Activated naive CD8-positive, alpha-beta T cell treated with anti-CD3 and anti-CD28 coated beads, Interleukin-2, amount 50 U/mL, for 16 hours (primary cell): ENCODE data around the gene TARBP2.
"Not testable (repeated sequence)": the region's sequence is repeated elsewhere in the genome, so short reads cannot be mapped to it uniquely, and the experiment has no call there.

Experiments
- DNase-seq: peaks from one replicate; pipeline ENCODE4 v3.0.0-alpha.2; 2020; ENCODE audit warnings: low read depth, low spot score

The TARBP2 gene

DNA sequence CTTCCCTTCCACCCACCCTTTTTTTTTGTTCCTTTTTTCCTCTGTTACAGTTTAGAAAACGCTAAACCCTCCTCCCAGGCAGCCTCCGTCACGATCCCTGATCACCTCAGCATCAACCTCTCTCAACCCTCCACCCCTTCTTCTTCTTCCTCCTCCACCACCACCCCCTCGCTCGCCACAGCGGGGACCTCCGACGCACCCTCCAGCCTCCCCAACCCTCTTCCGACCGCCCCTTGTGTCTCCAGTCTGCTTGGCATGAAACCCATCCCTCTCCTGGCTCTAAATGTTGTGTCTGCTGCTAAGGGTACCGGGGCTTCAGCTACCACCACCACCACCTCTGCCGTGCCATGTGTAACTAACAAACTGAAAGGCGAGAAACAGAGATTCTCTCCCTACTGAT is 26.3 kb upstream of the TARBP2 start:
- no peak for DNase-seq

DNA sequence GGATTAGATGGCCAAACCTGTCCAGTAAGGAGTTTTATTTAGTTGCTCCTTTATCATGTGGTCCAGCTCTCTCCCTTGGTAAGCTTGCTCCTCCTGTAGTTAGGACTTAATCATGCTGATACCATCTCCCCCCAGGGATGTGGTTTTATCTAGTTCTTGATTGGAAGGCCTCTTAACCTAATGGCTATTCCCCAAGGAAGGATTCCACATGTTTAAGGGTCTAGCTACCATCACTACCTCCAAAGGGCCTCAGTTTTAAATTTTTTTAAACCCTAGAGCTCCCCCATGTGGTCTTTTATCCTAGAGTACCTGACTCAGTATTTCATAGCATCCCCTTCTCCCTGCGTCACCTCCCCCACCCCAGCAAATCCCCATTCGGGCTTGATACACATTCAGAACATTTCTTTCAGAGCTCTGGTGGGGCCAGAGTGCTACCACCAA is 24.3 kb upstream of the TARBP2 start:
- DNase-seq: no peak

DNA sequence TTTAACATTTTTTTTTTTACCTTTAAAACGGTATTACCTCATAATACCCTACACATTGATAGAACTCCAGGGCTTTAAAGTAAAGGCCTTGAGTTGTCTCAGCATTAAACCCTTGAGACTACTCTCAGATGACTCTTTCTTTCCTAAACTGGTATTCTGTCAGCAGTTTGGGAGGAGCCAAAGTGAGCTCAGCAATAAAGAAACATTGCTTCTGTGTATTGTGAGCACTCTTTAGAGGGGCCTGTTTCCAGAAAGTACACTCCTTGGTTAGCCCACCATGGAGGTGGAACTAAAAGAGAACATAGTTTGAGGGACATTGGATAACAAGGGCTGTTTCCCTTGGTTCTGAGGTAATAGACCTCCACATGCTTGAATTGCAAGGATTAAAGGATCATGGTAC is 22.2 kb upstream of the TARBP2 start:
- DNase-seq: no peak

DNA sequence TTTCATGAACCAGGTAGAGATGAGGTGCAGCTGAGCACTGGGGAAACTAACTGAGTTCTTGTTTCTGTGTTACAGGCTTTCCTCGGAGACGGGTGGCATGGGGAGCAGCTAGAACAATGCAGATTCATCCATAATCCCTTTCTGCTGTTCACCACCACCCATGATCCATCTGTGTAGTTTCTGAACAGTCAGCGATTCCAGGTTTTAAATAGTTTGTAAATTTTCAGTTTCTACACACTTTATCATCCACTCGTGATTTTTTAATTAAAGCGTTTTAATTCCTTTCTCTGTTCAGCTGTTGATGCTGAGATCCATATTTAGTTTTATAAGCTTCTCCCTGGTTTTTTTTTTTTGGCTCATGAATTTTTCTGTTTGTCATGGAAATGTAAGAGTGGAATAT is 21.8 kb upstream of the TARBP2 start:
- DNase-seq: no peak

DNA sequence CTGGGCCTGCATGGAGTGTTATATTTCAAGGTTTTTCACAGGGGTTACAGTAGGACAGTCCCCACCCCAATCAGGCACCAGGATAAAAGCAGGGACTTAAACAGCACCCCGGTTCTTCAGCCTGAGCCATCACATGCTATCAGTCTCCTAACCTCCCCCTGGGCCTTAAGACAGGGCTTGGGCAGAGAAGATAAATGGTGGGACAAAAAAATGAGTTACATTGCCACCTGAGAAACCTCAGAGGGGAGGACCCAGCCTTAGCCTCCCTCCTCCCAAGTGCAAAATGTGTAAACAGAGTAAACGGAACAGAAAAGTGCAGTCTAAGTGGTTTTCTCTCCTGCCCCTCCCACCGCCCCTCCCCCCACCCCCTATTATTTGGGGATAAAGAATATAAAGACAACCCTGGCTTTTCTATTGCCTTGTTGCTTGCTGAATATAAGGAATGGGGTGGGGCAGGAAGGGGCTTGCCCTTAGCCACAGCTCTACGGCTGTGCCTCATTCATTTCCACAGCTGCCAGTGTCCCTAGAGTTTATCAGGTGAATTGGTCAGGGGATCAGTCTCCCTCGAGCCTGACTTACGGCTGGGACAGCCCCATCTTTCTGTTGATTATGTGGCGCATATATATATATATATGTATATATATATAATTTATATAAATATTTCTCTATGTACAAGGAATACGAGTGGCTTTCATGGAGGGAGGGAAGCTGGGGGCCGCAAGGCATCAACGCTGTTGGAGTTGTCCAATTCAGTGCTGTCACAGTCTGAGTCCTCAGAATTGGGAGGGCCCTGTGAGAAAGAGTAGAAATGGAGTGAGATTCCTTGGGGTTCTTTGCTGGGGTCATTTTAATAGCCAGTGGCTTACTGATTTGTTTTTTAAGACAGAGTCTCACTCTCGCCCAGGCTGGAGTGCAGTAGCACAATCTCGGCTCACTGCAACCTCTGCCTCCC is 20.3 kb upstream of the TARBP2 start:
- DNase-seq: no peak

DNA sequence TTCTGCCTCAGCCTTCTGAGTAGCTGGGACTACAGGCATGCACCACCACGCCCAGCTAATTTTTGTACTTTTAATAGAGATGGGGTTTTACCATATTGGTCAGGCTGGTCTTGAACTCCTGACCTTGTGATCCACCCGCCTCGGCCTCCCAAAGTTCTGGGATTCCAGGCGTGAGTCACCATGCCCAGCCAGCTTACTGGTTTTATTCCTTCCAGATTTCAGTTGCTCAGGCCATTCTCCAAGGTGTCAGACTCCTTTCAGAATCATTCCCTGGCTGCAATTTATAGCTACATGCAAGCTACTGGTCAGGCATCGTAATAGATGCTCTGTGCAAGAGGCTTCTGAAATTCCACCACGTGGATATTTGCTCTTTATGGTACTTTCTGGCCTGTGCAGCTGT is 19.6 kb upstream of the TARBP2 start:
- not testable (repeated sequence) for DNase-seq

DNA sequence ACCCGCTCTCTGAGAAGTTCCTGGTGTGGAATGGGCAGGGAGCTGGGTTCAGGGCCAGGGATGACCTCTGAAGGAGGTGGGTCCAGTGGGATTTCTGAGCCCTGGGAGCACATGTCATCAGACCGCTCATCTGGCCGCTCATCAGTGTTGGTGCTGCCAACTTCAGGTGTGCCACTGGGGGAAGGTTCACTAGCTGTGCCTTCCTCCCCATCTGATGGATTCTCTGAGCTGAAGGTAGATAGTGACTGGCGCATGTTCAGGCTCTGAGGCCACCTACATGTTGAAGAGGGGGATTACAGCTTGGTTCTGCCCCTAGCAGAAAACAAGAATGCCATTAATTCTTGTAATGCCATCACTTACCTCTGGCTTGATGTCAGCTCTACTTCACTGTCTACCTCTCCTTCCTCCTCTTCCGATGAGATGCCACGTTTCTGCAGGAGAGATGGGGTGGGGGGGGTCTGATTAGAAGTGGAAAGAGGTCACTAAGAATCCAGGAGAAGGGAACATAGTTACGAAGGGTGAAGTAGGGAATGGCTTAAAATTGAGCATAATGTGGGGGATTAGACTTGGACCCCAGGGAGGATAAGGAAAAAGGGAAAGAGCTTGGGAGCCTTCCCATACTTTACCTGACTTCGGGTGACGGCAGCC is 19.0 kb upstream of the TARBP2 start:
- DNase-seq: no peak

DNA sequence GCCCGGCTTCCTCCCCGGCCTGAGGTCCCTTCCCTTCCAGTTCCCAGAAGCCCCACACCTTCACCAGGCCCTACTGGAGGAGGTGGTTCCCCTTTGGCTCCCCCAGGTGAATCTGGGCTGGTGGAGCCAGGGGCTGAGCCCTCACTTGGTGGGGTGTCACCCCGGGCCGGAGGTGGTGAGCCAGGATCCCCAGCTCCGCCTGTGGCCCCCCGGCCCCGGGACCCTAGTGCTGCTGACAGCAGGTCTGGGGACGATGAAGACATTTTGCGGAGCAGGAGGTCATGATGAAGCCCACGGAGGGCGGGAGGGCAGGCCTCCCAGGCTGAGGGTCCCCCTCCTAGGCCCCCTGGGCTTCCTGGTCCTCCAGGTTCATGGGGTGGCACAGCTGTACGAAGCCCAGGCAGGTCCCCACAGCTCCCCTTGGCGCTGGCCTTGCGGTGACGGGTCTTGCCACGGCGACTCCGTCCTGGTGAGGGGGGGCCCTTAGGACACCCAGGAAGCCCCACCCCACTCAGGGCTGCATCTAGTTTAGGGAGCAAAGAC is 18.4 kb upstream of the TARBP2 start:
- no peak for DNase-seq

DNA sequence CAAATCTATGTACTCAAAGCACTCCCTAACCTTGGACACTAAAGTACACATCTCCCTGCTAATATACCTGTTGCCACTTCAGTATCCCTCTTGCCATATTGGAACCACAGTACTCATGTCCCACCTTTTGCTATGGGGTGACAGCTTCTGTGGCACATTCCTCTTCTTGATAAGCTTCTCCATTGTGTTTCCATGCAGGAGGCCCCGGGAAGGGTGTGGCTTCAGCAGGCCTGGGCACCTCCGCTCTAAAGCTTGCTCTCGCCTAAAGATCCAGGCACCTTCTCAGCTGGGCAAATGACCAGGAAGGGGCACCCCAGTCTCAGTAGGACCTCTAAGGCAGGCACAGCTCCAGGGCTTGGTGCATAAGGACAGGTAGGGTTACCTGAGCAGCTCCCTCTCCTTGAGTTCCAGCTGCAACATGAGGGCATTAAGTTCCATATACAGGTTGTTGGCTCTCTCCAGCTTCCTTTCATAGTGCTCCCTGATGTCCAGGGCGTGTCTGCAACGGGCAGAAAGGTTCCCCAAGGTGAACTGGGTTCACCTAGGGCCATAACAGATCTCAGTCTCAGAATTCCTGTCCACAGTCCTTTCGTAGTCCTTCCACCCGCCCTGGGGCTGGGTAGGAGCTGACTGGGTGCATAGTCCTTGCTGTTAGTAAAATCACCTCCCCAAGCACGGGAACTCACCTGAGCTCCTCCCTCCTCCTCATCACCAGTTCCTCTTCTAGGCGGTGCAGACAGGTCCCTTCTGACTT is 17.7 kb upstream of the TARBP2 start:
- DNase-seq: no peak

DNA sequence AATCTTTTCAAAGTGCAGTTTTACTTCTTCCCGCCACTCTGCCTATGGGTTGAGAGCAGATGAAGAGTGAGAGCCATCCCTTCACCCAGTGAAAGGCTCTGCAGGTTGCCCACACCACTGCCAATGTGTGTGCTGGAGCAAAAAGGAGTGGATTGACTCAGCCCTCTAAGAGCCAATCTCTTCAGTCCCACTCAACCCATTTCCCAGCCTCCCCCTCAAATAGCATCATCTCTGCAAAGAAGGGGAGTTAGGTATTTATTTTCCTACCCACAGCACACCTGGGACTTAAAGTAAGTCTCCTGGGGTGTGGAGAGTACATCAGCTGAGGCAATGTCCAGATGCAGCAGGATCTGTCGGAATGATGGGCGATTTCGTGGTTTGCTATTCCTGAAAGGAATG is 17.1 kb upstream of the TARBP2 start:
- DNase-seq: no peak

DNA sequence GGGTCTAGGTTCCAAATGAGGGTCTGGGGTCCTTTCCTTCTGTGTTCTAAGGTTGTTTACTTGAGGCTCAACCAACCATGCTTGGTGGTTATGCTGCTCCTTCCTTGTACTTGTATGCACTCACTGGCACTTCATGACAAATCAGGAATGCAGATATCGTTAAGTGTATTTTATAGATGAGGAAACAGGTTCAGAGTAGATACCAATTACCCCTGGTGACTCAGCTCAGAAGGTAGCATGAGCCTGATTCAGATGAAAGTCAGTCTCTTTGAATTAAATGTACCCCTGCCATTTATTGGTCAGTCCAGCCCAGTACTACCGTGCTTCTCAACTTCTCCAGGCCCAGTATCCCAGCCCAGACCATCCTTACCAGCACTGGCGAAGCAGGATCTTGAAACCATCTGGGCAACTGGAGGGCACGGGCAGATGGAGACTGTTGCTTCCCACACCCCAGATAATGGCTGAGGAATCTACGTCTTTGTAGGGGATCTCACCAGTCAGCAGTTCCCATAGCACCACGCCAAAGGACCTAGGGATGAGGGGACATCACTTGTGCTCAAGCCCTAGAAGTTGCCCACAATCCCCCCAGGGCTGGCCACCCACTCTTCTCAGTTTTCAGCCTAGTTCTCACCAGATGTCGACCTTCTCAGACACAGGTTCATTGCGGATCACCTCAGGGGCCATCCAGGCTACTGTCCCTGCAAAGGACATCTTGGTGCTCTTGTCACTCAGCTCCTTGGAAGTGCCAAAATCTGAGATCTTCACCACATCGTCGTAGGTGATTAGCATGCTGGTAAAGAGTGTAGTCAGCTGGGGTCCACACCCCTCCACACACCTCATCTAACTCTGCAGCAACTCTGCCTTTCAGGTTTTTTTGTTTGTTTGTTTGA is 16.2 kb upstream of the TARBP2 start:
- no peak for DNase-seq

DNA sequence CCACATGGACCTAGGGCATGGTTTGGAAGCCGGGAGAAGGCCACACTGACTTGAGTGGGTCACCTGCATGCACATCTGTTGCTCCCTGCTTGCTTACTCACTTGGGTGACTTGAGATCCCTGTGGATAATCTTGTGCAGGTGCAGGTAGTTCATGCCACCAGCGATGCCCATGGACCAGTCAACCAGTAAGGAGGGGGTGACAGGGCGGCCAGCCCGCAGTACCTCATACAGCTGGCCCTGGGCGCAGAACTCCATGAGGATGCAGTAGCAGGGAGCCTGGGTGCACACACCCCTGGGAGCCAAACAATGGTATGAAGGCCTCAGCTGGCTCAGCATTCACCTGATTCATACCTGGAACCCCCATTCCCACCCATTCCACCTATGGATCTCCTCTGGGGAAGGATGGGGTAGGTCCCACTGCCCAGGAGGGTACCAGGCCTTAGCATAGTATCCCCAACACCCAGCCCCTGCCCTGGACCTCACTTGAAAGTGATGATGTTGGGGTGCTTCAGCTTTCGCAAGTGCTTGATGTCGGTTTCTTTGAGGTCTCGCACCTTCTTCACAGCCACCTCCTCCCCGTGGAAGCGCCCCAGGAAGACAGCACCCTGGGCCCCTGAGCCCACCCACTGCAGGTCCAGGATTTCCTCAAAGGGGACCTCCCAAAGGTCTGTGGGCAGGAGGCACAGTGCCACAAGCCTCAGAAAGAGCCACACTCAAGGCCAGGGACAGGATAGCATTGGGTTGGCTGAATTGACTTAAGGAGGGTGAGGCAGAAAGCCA is 14.9 kb upstream of the TARBP2 start:
- no peak for DNase-seq

DNA sequence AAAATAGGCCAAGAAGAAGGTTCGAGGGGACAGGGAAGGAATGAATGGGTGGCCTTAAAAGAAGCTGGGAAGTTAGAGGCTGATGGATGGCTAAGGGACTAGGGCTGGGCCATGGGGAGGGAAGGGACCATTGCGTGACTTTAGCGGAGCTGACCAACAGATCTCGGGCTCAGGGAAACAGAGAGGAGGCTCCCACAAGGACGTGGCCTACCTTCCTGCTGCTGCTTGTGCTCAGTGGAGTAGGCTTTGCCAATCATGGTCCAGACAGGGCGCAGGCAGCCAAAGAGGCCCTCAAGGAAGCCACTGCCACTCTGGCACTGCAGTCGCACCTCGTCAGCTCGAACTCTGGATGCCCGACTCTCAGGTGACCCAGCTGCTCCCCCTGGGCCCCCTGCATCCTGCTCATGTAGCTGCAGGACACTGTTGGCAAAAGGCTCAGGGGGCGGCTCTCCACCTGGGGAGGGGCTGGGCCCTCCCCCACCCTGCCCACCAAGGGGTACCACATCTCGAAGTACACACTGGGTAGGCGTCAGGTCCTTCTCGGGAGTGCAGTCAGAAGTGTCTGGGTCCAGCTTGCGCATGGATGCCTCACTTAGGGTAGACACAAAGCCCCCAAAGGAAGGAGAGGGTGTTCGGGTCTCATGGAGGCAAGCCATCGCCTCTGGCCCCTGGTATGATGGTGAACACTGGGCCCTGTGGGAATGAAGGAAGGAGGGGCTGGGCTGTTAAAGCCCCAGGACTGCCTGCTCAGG is 14.2 kb upstream of the TARBP2 start:
- DNase-seq: no peak

DNA sequence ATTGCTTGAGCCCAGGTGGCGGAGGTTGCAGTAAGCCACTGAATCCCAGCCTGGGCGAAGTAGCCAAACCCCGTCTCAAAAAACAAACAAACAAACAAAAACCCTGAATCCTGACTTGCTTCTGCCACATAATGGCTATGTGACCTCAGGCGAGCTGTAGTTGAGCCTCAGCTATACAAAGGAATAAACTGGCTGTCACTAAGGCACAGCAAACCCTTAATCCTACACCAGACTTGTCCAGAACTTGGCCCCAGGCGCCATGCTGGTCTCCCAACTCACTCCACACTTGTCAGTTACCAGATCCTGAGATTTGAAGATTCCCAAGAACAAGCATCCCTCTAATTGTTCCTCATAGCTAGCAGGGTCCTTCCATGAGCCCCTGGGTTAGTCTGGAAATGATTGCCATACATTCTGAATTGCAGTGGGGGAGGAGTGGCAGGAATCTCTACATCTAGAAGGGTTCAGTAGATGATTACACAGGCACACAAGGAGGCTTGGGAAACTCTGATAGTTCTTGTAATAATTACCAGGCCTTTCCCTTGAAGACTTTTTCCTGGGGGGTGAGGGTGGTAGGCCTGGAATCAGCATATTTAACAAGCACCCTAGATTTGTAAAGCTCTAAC is 11.7 kb upstream of the TARBP2 start:
- DNase-seq: no peak

DNA sequence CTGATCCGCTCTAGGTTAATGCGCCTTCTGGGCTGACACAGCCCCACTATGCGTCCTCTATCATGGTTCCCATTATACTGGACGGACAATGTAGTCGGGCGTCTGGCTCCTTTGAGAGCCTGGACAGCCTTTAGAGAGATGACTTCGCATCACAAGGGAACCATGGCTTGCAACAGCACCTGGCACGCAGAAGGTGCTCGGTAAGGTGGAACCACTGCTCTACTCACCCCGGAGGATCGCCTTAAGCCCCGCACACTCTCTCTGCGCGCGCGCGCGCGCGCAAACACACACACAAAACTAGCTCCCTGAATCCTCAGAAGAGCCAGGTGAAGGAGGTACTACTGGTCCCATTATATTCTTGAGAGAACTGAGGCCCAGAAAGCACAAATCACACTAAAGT is 8.9 kb upstream of the TARBP2 start:
- DNase-seq: no peak

DNA sequence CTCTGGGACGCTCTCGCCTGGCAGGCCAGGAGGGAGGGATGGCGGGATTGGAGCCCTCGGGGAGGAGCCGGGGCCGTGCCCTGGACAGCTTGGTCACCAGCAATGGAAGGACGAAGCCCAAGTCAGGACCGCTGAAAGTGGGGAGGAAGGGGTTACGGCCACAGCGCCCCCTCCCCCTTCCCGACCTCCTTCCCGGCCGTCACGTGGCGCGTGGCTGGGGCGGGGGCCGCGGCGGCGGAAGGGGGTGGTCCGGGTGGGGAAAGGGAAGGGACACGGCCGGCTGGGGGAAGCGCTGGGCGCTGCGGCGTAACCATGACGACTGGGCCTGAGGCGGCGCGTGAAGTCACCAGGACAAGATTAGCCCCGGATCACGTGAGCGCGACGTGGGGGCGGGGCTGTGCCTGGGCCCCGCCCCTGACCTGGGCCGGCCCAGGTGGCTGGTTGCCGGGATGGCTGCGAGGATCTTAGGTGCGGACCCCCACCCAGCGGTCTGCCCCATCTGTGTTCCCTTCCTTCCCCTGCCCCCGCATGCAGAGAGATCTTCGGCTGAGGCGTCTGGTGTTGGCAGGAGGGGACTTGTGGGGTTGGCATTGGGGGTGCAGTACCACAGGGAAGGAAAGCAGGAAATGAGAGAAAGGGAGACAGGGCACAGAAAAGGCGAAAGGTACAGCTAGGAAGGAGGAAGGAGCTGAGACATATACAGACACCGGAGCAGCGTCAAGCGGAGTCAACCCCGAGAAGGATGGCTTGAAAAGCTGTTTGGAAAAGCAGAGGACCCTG is 8.1 kb upstream of the TARBP2 start:
- DNase-seq: peak; percentile 63

DNA sequence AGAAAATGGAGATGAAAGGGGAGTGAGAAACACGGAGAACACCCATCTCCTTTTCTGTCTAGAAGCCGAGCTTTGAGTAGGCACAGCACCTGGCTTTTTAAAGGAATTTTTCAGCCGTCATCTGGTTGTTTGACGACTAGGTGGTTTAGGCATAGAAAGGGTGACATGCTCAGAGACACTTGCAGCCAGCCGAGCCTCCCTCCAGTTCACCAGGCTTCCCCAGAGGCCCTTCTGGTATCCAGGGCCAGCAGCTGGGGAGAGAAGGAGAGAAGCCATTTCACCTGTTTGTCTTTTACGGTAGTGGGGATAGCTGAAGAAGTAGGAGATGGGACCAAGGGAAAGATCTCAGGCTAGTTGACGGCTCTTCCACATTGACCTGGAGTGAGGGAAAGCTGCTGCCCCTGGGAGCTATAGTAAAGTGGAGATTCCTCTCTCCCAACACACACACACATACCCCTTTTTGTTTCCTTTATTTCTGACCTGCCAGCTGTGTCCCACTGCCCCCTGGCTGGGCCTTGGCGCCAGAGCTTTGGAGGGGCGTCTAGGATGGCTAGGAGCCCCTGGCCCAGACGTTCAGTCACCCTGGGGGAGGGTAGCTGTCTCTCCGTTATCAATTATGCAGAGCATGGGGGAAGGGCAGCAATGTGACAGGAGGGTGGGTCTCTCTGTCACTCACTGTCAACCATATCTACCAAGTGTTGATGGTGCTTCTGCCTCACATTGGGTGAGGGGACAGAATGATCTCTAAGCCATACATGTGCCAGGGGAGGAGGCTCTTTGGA is 7.3 kb upstream of the TARBP2 start:
- DNase-seq: no peak
